HEK293T (cell line): ENCODE measurements around the gene CUX1.

ENCODE experiments used
- CTCF ChIA-PET: fragments of 350-600 bp; formaldehyde crosslinking; extraction: SDS; loops from one replicate; lab custom pipeline; 2021; ENCODE audit warnings: antibody characterized with exemption, inconsistent platforms; lab: Yijun Ruan, JAX
- POLR2A ChIA-PET: fragments of 350-600 bp; formaldehyde crosslinking; extraction: SDS; loops from one replicate; lab custom pipeline; 2020; ENCODE audit warnings: antibody characterized with exemption, inconsistent platforms; lab: Yijun Ruan, JAX
- DNase-seq: peaks from one replicate; pipeline ENCODE4 v3.0.0; 2012; ENCODE audit warnings: mixed read lengths; ENCODE audit errors: extremely low spot score
- ARNT ChIP-seq: fragments of 450-650 bp; IDR thresholded peaks from 2 replicates; pipeline ENCODE4 v1.6.1; 2017; ENCODE audit warnings: mild to moderate bottlenecking
- BHLHE40 ChIP-seq: fragments of 450-650 bp; IDR thresholded peaks from 2 replicates; pipeline ENCODE4 v1.6.1; 2016; ENCODE audit warnings: mild to moderate bottlenecking, moderate library complexity, borderline replicate concordance
- CTBP1 ChIP-seq: fragments of 450-650 bp; IDR thresholded peaks from 2 replicates; pipeline ENCODE4 v1.6.1; 2016; ENCODE audit warnings: borderline replicate concordance
- ELF4 ChIP-seq: fragments of 450-650 bp; IDR thresholded peaks from 2 replicates; pipeline ENCODE4 v1.6.1; 2017; ENCODE audit warnings: antibody characterized with exemption
- FOXA1 ChIP-seq: fragments of 450-650 bp; IDR thresholded peaks from 2 replicates; pipeline ENCODE4 v1.6.1; 2016; ENCODE audit warnings: mild to moderate bottlenecking
- FOXK2 ChIP-seq: fragments of 450-650 bp; IDR thresholded peaks from 2 replicates; pipeline ENCODE4 v1.6.1; 2016; ENCODE audit warnings: mild to moderate bottlenecking
- FOXM1 ChIP-seq: fragments of 450-650 bp; IDR thresholded peaks from 2 replicates; pipeline ENCODE4 v1.6.1; 2017; ENCODE audit warnings: mild to moderate bottlenecking, borderline replicate concordance
- HDGF ChIP-seq: fragments of 450-650 bp; IDR thresholded peaks from 2 replicates; pipeline ENCODE4 v1.6.1; 2017; ENCODE audit warnings: antibody characterized with exemption, borderline replicate concordance
- L3MBTL2 ChIP-seq: fragments of 450-650 bp; conservative IDR thresholded peaks from 2 replicates; pipeline ENCODE4 v1.6.1; 2016; ENCODE audit warnings: mild to moderate bottlenecking
- LEF1 ChIP-seq: fragments of 450-650 bp; IDR thresholded peaks from 2 replicates; pipeline ENCODE4 v1.6.1; 2017; ENCODE audit warnings: mild to moderate bottlenecking, borderline replicate concordance
- NFRKB ChIP-seq: fragments of 450-650 bp; IDR thresholded peaks from 2 replicates; pipeline ENCODE4 v1.6.1; 2016; ENCODE audit warnings: mild to moderate bottlenecking, moderate library complexity
- SP1 ChIP-seq: fragments of 450-650 bp; IDR thresholded peaks from 2 replicates; pipeline ENCODE4 v1.6.1; 2017
- SUZ12 ChIP-seq: fragments of 450-650 bp; IDR thresholded peaks from 2 replicates; pipeline ENCODE4 v1.6.1; 2016; ENCODE audit warnings: mild to moderate bottlenecking
- TARDBP ChIP-seq: fragments of 450-650 bp; IDR thresholded peaks from 2 replicates; pipeline ENCODE4 v1.6.1; 2016
- ZNF384 ChIP-seq: fragments of 450-650 bp; IDR thresholded peaks from 2 replicates; pipeline ENCODE4 v1.6.1; 2016
- TF ChIP-seq, protein P1 (sequence below): fragments of 450-650 bp; IDR thresholded peaks from 2 replicates; pipeline ENCODE4 v1.6.1; 2016

The CUX1 gene

DNA sequence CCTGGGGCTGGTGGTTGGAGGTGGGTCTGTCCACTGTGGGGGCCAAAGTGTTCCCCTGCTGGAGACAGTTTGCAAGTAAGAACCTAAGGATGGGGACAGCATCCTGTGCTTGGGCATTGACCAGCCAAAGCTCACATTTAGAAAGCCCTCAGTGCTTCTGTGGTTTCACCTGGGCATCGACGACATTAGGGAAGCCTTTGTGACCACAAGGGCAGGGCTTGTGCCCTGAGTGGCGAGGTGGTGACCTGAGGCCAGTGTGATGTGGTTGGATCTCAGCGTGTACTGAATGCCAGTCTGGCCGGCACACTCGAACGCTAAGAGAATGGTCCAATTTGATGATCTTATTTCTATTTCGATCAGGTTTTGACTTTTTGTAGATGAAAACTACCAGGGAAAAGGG, 437.1 kb downstream of the CUX1 start:
- TF ChIP-seq FOXK2 (no peak), CTBP1 (no peak), SP1 (no peak), HDGF (no peak), SUZ12 (no peak), ZNF384 (no peak), LEF1 (no peak), L3MBTL2 (no peak), FOXM1 (no peak), BHLHE40 (no peak), ELF4 (no peak), FOXA1 (no peak), NFRKB (no peak)
- POLR2A ChIA-PET = no interaction called here
- no peak for DNase-seq
- CTCF ChIA-PET = no interaction called here

DNA sequence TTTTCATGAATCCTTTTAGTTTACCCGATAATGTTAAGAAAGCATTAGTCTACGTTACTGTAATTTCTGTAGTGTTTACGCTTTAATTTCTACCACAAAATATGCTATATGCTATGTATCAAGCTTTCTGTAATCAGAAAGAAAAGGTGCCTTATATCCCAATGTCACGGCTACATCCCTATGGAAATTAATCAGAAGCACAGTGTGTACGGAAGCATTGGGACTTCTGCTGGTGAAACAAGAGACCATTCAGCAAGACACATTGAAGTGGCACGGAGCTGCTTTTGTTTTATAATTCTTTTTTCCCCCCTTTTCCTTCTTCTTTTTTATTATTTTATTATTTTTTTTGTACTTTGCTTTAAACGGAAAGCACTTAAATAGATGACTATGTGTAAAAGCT, 438.1 kb downstream of the CUX1 start:
- ChIA-PET POLR2A (no interaction called here), CTCF (no interaction called here)
- no peak for DNase-seq
- TF ChIP-seq FOXK2 (no peak), L3MBTL2 (no peak), SP1 (no peak), BHLHE40 (no peak), FOXA1 (no peak), ZNF384 (no peak), SUZ12 (no peak), FOXM1 (no peak), NFRKB (no peak), CTBP1 (no peak), TARDBP (no peak), HDGF (no peak), LEF1 (no peak), ELF4 (no peak), ARNT (no peak)
- TF ChIP-seq, protein P1, sequence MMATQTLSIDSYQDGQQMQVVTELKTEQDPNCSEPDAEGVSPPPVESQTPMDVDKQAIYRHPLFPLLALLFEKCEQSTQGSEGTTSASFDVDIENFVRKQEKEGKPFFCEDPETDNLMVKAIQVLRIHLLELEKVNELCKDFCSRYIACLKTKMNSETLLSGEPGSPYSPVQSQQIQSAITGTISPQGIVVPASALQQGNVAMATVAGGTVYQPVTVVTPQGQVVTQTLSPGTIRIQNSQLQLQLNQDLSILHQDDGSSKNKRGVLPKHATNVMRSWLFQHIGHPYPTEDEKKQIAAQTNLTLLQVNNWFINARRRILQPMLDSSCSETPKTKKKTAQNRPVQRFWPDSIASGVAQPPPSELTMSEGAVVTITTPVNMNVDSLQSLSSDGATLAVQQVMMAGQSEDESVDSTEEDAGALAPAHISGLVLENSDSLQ = no peak

DNA sequence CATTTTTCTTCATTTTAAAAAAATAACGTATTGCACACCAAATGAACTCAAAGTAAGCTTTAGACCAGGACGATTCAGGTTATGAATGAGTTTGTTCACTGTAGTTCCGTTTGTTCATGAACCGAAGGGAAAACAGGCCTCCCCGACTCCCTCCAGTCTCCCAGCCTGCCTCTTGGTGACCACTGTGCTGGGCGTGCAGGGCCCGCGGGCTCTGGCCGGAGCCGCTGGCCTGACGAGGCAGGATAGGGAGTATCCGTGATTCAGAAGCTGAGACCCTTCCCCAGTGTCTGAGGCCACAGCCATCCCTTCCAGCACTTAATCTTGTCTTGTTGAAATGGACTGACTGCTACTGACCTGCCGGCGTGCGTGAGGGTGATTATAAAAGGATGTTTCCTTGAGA, 438.5 kb downstream of the CUX1 start:
- no peak for TF ChIP-seq SP1
- TF ChIP-seq, protein P1 = no peak
- TF ChIP-seq TARDBP = no peak
- no peak for TF ChIP-seq L3MBTL2
- TF ChIP-seq ZNF384 = no peak
- no peak for TF ChIP-seq ELF4
- no peak for TF ChIP-seq HDGF
- TF ChIP-seq CTBP1 = no peak
- TF ChIP-seq LEF1 = no peak
- no peak for TF ChIP-seq SUZ12
- TF ChIP-seq FOXM1 = no peak
- no peak for TF ChIP-seq ARNT
- no peak for TF ChIP-seq FOXK2
- no peak for TF ChIP-seq FOXA1
- no peak for TF ChIP-seq BHLHE40
- no peak for TF ChIP-seq NFRKB
- no peak for DNase-seq
- ChIA-PET CTCF (no interaction called here), POLR2A (no interaction called here)

DNA sequence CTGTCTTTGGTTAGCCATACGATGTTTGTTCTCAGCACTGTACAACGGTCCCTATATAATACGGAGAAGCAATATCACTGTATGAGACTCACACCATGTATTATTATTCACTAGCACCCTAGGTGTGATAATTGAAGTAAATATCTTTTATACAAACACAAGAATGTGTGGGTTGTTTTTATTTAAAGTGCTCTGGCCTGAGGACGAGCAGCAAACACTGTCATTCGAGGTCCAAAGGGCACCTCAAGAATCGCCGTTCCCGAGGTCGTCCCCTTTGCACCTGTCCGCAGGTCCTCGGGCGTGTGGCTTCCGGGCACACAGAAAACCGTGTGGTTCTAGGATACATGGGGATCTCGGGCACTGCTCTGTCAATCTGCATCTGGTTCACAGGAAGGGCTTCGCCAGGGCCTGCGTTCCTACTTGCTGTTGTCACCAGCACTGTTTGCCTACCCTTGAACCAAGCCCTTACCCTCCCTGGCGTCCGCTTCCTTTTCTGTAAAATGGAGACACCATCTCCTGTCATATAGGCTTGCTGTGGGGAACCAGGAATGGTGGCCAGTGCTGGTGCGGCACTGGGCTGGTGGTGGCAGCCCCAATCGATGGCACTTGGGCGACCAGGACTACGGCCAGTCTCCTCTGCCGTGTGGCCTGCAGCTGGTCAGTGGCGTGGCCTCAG, 440.8 kb downstream of the CUX1 start:
- POLR2A ChIA-PET = no interaction called here
- CTCF ChIA-PET = no interaction called here
- TF ChIP-seq HDGF = no peak
- no peak for TF ChIP-seq SUZ12
- TF ChIP-seq, protein P1 = no peak
- no peak for TF ChIP-seq ZNF384
- TF ChIP-seq FOXK2 = no peak
- no peak for TF ChIP-seq SP1
- TF ChIP-seq ARNT = no peak
- no peak for TF ChIP-seq NFRKB
- no peak for TF ChIP-seq TARDBP
- no peak for TF ChIP-seq L3MBTL2
- no peak for TF ChIP-seq FOXM1
- no peak for TF ChIP-seq CTBP1
- TF ChIP-seq BHLHE40 = no peak
- TF ChIP-seq LEF1 = no peak
- TF ChIP-seq ELF4 = no peak
- TF ChIP-seq FOXA1 = no peak
- no peak for DNase-seq

DNA sequence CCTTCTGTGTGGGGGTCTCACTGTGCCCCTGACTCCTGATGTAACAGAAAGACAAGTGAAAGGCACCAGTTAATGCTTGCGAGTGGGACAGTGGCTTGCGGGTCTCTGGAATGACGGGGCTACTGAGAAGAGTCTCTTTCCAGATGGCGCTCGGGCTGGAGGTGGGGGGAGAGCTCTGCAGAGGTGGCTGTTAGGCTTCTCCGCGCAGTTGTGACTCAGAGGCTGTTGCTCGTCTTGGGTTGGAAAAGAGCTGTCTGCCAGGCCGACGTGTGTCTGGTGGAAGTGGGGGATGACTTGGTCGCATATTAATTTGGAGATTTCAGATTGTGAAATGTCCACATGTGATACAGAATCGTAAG, 441.3 kb downstream of the CUX1 start:
- TF ChIP-seq FOXM1 (no peak), FOXA1 (no peak), BHLHE40 (no peak), LEF1 (no peak), ZNF384 (no peak), NFRKB (no peak), FOXK2 (no peak), SUZ12 (no peak), TARDBP (no peak), ELF4 (no peak)
- TF ChIP-seq, protein P1 = no peak
- POLR2A ChIA-PET = no interaction called here
- CTCF ChIA-PET = no interaction called here

More for the DNA sequence above, 441.3 kb downstream of the CUX1 start:
- no peak for DNase-seq
